Stimulated activated CD8-positive, alpha-beta memory T cell treated with anti-CD3 and anti-CD28 coated beads, Interleukin-7, amount 100 ng/mL, for 24 hours (primary cell): ENCODE data around the gene EEPD1.
"Not testable (repeated sequence)": the region's sequence is repeated elsewhere in the genome, so short reads cannot be mapped to it uniquely, and the experiment has no call there.

ENCODE experiments used
- DNase-seq: peaks from one replicate; pipeline ENCODE4 v3.0.0-alpha.2; 2020; ENCODE audit warnings: low read depth

Gene EEPD1

GRCh38 chr7:36128448-36129047 is 24.5 kb upstream of the EEPD1 start:
- DNase-seq = no peak

DNA sequence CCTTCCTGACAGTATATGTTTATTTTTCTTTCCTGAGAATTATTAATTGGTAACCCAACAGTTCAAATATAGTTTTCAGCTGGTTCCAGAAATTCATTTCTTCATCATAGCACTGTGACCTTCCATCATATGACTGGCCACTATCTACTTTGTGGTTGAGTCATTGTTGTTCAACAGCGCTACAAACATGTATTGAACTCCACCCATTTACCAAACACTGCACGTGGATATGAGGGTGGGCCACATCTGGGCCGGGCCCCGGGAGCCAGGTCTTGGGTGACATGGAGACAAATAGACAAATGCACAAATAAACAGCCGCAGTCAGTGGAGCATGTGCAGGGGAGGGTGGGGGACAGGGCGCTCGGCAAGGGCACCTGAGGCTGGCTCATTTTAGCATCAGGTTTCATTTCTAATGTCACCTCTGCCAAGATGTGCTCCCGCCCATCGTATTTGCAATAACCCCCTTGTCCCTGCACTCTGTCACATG is 24.0 kb upstream of the EEPD1 start:
- DNase-seq = no peak

- no peak for DNase-seq
Measured at GRCh38 chr7:36130236-36130945, 22.7 kb upstream of the EEPD1 start.

GRCh38 chr7:36131026-36131425 is 22.0 kb upstream of the EEPD1 start:
- no peak for DNase-seq

DNA sequence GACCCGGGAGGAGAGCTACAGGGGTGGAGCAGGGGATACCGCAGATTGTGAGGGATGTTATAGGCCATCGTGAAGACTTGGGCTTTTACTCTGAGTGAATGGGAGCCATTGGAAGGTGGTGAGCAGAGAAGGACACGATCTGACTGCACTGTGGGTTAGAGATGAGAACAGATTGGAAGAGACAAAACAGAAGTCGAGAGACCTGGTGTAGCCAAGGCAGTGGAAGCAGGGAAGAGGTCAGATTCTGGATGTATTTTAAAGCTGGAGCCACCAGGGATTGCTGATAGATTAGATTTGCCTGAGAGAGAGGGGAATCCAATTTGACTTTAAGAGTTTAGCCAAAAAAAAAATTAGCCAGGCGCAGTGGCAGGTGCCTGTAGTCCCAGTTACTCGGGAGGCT is 21.6 kb upstream of the EEPD1 start:
- no peak for DNase-seq

DNA sequence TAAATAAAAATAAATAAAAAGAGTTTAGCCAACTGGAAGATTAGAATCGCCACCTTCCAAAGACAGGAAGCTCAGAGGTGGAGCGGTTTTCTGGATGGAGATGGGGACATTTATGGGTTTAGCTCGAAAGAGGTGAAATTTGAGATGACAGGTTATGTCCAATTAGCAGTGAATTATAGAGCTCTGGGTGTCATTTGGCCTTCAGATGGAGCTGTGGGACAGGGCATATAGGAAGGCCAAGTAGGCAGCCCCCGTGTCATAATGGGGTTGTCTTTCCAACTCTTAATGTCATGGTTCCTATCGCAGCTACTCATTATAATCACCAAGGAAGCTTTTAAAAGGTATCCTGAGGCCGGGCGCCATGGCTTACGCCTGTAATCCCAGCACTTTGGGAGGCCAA is 21.0 kb upstream of the EEPD1 start:
- no peak for DNase-seq

- DNase-seq = no peak
Measured at GRCh38 chr7:36135700-36136099, 17.4 kb upstream of the EEPD1 start.

GRCh38 chr7:36137258-36137657 is 15.8 kb upstream of the EEPD1 start:
- DNase-seq = no peak

DNA sequence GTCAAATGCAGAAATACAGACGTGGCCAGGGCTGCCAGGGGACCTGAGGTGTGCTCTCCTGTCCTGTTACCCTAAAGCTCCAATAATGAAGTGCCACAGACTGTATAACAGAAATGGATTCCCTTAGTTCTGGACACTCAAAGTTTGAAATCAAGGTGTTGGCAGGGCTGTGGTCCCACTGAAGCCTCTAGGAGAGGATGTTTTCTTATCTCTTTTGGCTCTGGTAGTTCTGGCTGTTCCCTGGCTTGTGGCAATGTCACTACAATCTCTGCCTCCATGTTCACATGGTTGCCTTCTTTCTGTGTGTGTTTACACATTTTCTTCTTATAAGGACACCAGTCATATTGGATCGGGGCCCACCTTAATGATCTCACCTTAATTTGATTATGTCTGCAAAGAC is 15.3 kb upstream of the EEPD1 start:
- no peak for DNase-seq

GRCh38 chr7:36138209-36138608 is 14.8 kb upstream of the EEPD1 start:
- no peak for DNase-seq

- no peak for DNase-seq
Measured at GRCh38 chr7:36141351-36141750, 11.7 kb upstream of the EEPD1 start.

DNA sequence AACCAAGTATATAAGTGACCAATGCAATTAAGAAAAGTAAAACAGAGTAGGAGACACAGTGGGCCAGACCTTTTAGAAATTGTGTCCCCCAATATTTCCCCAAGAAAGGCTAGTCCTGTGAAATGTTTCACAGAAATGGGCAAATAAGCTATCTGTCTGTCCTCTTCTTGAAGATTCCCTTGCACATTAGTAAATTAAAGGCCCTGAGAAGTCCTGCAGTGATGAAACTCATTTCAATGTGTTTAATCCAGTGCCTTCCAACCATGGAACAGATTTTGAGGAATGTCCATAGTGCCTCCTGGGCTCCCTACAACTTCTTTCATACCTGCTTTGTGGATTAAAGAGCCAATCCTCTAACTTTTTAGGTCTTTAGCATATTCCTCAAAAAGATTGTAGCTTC is 11.2 kb upstream of the EEPD1 start:
- DNase-seq = no peak

GRCh38 chr7:36144189-36144588 is 8.9 kb upstream of the EEPD1 start:
- DNase-seq = no peak

DNA sequence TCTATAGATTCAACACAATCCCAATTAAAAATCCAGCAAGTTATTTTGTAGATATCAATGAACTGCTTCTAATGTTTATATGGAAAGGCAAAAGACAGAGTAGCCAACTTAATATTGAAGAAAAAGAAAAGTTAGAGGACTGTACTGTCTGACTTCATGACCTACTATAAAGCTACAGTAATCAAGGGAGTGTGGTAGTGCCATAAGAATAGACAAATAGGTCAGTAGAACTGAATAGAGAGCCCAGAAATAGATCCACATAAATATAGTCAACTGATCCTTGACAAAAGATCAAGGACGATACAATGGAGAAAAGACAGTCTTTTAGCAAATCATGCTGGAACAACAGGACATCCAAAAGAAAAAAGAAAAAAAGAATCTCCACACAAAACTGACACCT is 7.4 kb upstream of the EEPD1 start:
- DNase-seq = no peak

DNA sequence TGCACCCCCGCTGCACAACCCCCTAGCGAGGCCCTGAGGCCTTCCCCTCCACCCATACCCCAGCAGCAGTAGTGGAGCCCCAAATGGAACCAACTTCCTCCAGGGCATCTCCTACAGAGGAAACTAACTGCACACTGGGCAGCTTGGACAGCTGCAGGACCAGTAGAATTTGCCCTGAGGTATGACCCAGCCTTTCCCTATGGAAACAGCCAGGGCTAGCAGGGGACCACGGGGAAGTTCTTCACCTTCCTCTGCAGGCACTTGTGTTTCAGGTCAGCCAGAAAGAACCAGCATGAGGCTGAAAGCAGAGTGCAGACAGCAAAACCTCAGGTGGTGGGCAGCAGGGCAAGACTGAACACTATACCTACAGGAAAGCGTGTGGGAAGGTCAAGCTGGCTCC is 5.7 kb upstream of the EEPD1 start:
- no peak for DNase-seq

- no peak for DNase-seq
Measured at GRCh38 chr7:36148422-36149065, 4.5 kb upstream of the EEPD1 start.

DNA sequence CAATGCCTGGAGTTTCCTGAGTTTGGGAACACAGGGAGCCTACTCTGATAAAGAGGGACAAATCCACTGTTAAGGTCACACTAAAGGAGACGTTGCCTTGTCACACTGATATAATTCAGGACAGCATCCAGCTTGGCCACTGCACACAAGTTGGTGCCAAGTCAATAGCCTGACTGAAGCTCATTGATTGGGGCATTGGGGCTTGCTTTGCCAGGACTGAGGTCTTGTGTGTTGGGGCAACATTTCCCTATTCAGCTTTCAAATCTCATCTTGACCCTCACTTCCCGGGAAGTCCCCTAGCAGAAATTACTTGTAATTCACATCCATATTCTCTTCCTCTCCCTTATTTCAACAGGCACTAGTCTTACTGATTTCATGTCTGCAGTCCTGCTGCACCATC is 3.8 kb upstream of the EEPD1 start:
- not testable (repeated sequence) for DNase-seq

- no peak for DNase-seq
Measured at GRCh38 chr7:36149694-36150452, 3.2 kb upstream of the EEPD1 start.

- DNase-seq = no peak
Measured at GRCh38 chr7:36151921-36152755, 916 bp upstream of the EEPD1 start.

GRCh38 chr7:36153571-36154097 is 580 bp downstream of the EEPD1 start:
- DNase-seq = no peak
